GM12878 (cell line): Measurements from ENCODE around the gene OPRL1. TPM values are rescaled to one million over a fixed set of nuclear protein-coding genes. Genes with fewer than 3 reads are reported as not detected.

Experiments
- ATAC-seq: fragments of 200-7000 bp; cut with Tn5 transposase; 3 replicates; pipeline ENCODE4 v1.9.1; 2020; ENCODE audit warnings: mild to moderate bottlenecking, moderate library complexity
- BruUV-seq: library from RNA; stranded (reverse); fragments of 400-500 nt; replicated peaks from 2 replicates; lab custom pipeline; 2021; lab: Mats Ljungman, UMichigan
- CTCF ChIA-PET: fragments of 300-600 bp; sonication (Branson Sonifier 250); formaldehyde crosslinking; extraction: SDS; loops from one replicate; lab custom pipeline; 2021; ENCODE audit warnings: inconsistent platforms; lab: Yijun Ruan, JAX
- POLR2A ChIA-PET: fragments of 350-600 bp; formaldehyde crosslinking; extraction: SDS; loops from one replicate; lab custom pipeline; 2021; ENCODE audit warnings: inconsistent platforms; lab: Charles Lee
- RAD21 ChIA-PET: fragments of 300-600 bp; sonication (Branson Sonifier 250); formaldehyde crosslinking; loops from one replicate; lab custom pipeline; 2023; ENCODE audit warnings: antibody characterized with exemption; ENCODE audit not compliant: unreplicated experiment; lab: Charles Lee
- SMC1A ChIA-PET: fragments of 300-600 bp; sonication (Branson Sonifier 250); formaldehyde crosslinking; loops from one replicate; lab custom pipeline; 2023; ENCODE audit not compliant: unreplicated experiment, uncharacterized antibody; lab: Charles Lee
- DNase-seq: peaks from one replicate; pipeline ENCODE4 v3.0.0-alpha.2; 2011; ENCODE audit warnings: low read depth, low spot score
- FAIRE-seq: peaks from 3 replicates; lab custom pipeline; 2011; peaks lifted over from hg19 to GRCh38; lab: Jason Lieb, UNC
- H2AFZ ChIP-seq: 2 replicates; pipeline ENCODE4 v1.6.0; 2011; ENCODE audit warnings: low read depth, low read length, control low read depth; ENCODE audit not compliant: control insufficient read depth
- H3K27ac ChIP-seq: 2 replicates; pipeline ENCODE4 v1.5.1; 2011; ENCODE audit warnings: control low read depth; ENCODE audit not compliant: control insufficient read depth, insufficient read depth
- H3K27me3 ChIP-seq, 2 experiments: replicated peaks in 1 of 2; 2 replicates each; pipeline versions ENCODE4 v1.6.0 to v1.6.1; 2011; ENCODE audit warnings: low read length in 1 of 2; ENCODE audit not compliant: control insufficient read depth in 2 of 2, insufficient read depth in 2 of 2
- H3K36me3 ChIP-seq, 2 experiments: 2 replicates each; pipeline ENCODE4 v1.5.1; 2011; ENCODE audit warnings: low read length in 1 of 2; ENCODE audit not compliant: control insufficient read depth in 2 of 2, insufficient read depth in 2 of 2
- H3K4me1 ChIP-seq: 2 replicates; pipeline ENCODE4 v1.6.1; 2011; ENCODE audit warnings: mild to moderate bottlenecking, low read length, moderate library complexity, mixed read lengths; ENCODE audit not compliant: control insufficient read depth, insufficient read depth
- H3K4me2 ChIP-seq: 2 replicates; pipeline ENCODE4 v1.6.0; 2011; ENCODE audit warnings: control low read depth; ENCODE audit not compliant: control insufficient read depth, insufficient read depth
- H3K4me3 ChIP-seq: fragments of 200-600 bp; sonication (generic); 2 replicates; pipeline ENCODE4 v1.5.1; 2016
- H3K79me2 ChIP-seq: 2 replicates; pipeline ENCODE4 v1.6.0; 2011; ENCODE audit warnings: low read length; ENCODE audit not compliant: control insufficient read depth, insufficient read depth
- H3K9ac ChIP-seq: 2 replicates; pipeline ENCODE4 v1.8.0; 2011; ENCODE audit warnings: low read length, control low read depth, mixed read lengths; ENCODE audit not compliant: control insufficient read depth, insufficient read depth
- H3K9me3 ChIP-seq: replicated peaks from 3 replicates; pipeline ENCODE4 v1.5.1; 2011; ENCODE audit warnings: mild to moderate bottlenecking, low read length; ENCODE audit not compliant: control insufficient read depth, insufficient read depth
- H4K20me1 ChIP-seq: 2 replicates; pipeline ENCODE4 v1.6.0; 2011; ENCODE audit not compliant: control insufficient read depth, insufficient read depth
- CBFB ChIP-seq: IDR thresholded peaks from 2 replicates; pipeline ENCODE4 v1.6.1; 2016; ENCODE audit warnings: antibody characterized with exemption, low read depth
- EZH2 ChIP-seq: IDR thresholded peaks from 2 replicates; pipeline ENCODE4 v1.6.1; 2012; ENCODE audit warnings: low read depth, mild to moderate bottlenecking, control low read depth, inconsistent platforms, low read length, borderline replicate concordance; ENCODE audit not compliant: control insufficient read depth
- LARP7 ChIP-seq: fragments of 450-650 bp; IDR thresholded peaks from 2 replicates; pipeline ENCODE4 v1.6.1; 2017; ENCODE audit warnings: mild to moderate bottlenecking
- MXI1 ChIP-seq: fragments of 150-350 bp; IDR thresholded peaks from 2 replicates; pipeline ENCODE4 v1.6.1; 2011; ENCODE audit warnings: low read depth, mild to moderate bottlenecking, inconsistent platforms, low read length, improper control_type of control experiment
- POLR2A ChIP-seq: IDR thresholded peaks from 2 replicates; pipeline ENCODE4 v1.6.1; 2011; ENCODE audit warnings: low read depth, mild to moderate bottlenecking, low read length
- SMARCA5 ChIP-seq: fragments of 450-650 bp; IDR thresholded peaks from 2 replicates; pipeline ENCODE4 v1.6.1; 2017; ENCODE audit warnings: mild to moderate bottlenecking
- SMC3 ChIP-seq: IDR thresholded peaks from 2 replicates; pipeline ENCODE4 v1.6.1; 2011; ENCODE audit warnings: low read length, improper control_type of control experiment, borderline replicate concordance
- ZNF274 ChIP-seq: IDR thresholded peaks from one replicate; pipeline ENCODE4 v1.8.0; 2011; ENCODE audit not compliant: insufficient read length, insufficient read depth
- WGBS: methylation state at CpG from one replicate; pipeline ENCODE4 v1.1.6; 2016; ENCODE audit warnings: low lambda C conversion rate; ENCODE audit not compliant: insufficient replicate concordance, insufficient coverage; ENCODE audit errors: missing lambda C conversion rate; 5-methylcytosine and 5-hydroxymethylcytosine counted together
- in situ Hi-C: fragments of 300-500 bp; cut with MboI; formaldehyde crosslinking; loops from 9 replicates; pipeline ENCODE4 v1.14.3; 2018; ENCODE audit warnings: mixed read lengths
- intact Hi-C: fragments of 100-400 bp; cut with micrococcal nuclease; formaldehyde crosslinking; loops from one replicate; pipeline ENCODE4 v1.14.2; 2022; ENCODE audit not compliant: unreplicated experiment
- polyA plus RNA-seq, 11 experiments: library from polyadenylated mRNA; depleted of rRNA in 4 of 11; unstranded in 6 of 11; stranded (reverse) in 5 of 11; fragments of >200 nt; fragmentation: Nextera tagmentation in 4 of 11; fragmentation: Illumina TruSeq in 1 of 11; extraction: Ambion mirVana in 4 of 11; extraction: Trizol in 1 of 11; gene quantifications; 1 replicate in 1 of 11; 2 replicates in 10 of 11; pipeline versions ENCODE4 v1.2.1 to v1.2.3, GENCODE V29; 2011 to 2016; ENCODE audit warnings: inconsistent platforms in 2 of 11, missing spikeins in 2 of 11, low read depth in 1 of 11
- total RNA-seq, 4 experiments: library from RNA; depleted of rRNA in 3 of 4; stranded (reverse); fragments of >200 nt in 3 of 4; fragmentation: Illumina TruSeq in 1 of 4; extraction: Trizol in 1 of 4; gene quantifications; 2 replicates each; pipeline versions ENCODE4 v1.2.1 to v1.2.3, GENCODE V29; 2013 to 2021
- TF ChIP-seq, protein P1 (sequence below): fragments of 450-650 bp; formaldehyde crosslinking; IDR thresholded peaks from 2 replicates; pipeline ENCODE4 v1.4.0; 2022; ENCODE audit warnings: mild to moderate bottlenecking, moderate library complexity
- TF ChIP-seq, protein P2 (sequence below): fragments of 450-650 bp; IDR thresholded peaks from 2 replicates; pipeline ENCODE4 v1.6.1; 2017; ENCODE audit warnings: low read depth, mild to moderate bottlenecking, moderate library complexity
- TF ChIP-seq, protein P3 (sequence below): fragments of 150-350 bp; IDR thresholded peaks from 2 replicates; pipeline ENCODE4 v1.6.1; 2016; ENCODE audit warnings: low read depth, low read length
- TF ChIP-seq, protein P4 (sequence below): fragments of 450-650 bp; IDR thresholded peaks from 2 replicates; pipeline ENCODE4 v1.6.1; 2017; ENCODE audit warnings: mild to moderate bottlenecking

OPRL1 gene
- total and polyA plus RNA-seq, 10 of the 15 experiments (the other 5 are each of a cell fraction or from before 2014, with no cell fraction given) = 0.04 to 0.41 (median 0.24) TPM; not detected in 1

DNA sequence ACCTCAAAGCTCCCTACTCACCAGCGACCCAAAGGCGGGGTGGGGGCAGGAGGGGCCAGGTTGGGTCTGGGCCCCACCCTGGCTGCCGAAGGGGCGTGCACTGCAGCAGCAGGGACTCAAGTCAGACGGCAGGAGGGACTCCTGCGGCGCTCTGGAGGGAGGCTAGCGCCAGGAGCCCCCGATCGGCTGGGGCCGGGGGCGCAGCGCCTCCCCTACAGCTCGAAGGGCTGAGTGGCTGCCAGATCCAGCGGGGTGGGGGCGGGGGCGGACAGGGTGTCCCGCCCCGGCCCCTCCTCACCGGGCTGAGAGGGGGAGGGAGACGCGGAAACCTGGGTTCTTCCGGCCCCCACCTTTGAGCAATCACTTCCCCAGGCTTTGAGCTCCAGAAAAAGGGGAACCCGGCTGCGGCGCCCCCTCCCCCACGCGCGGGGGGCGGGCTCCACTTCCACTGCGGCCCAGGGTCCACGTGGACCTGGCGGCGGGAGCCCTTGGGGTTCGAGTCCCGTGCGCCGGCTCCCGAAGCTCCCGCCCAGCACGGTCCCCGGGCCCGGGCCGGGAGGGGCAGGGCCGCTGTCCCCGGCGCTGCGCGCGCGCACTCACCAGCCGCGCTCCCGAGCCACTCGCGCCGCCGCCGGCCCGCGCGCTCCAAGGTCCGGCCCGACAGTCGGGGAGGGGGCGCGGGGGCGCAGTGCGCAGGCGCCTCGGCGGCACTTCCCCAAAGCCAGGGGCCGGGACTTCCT is 439 bp upstream of the OPRL1 start, which contains the start of gene RGS19:
Gene RGS19, minus strand, starts transcription at position 246 of the 740 bp plus-strand sequence. CDS start 2,632 bp downstream, outside the sequence.
- ChIA-PET SMC1A (interaction anchor here (1.0 to 2.4 kb wide), 6 partner anchors 15 to 41 kb away, joined by 3 to 8 read pairs (median 5); partner anchors contain the start of gene TCEA2), RAD21 (interaction anchor here (0.8 to 6.7 kb wide), 11 partner anchors 13 to 542 kb away, joined by 3 to 67 read pairs (median 5); partner anchors contain the start of genes PTK6 and TCEA2), POLR2A (interaction anchor here (0.6 to 3.5 kb wide), 12 partner anchors 9 to 457 kb away, joined by 3 to 14 read pairs (median 4); partner anchors contain the start of genes C20orf204, PRPF6 and SAMD10), CTCF (interaction anchor here (1.0 to 3.9 kb wide), 8 partner anchors 10 to 99 kb away, joined by 3 to 22 read pairs (median 6); no protein-coding TSS in a partner anchor)
- peaks cover 30% of the 10 kb centered on the region for H3K79me2 ChIP-seq
- 2% methylated on average over 23 of the region's 73 CpGs for WGBS
- peak within 1 kb of the TSS; percentile 54 for H2AFZ ChIP-seq
- peaks cover 0 to 5% of the 10 kb centered on the region in 2 experiments; a peak in 3 of 4 replicates for H3K36me3 ChIP-seq
- peak within 1 kb of the TSS; percentile 91 for H3K9ac ChIP-seq
- H3K9me3 ChIP-seq = no peaks in the 10 kb centered on the region
- in situ Hi-C loops (no loop called here), intact Hi-C loops (loop anchor here (2.0 kb wide), 1 partner anchor 17 kb away; the partner anchor contains the start of gene TCEA2)
- H3K4me2 ChIP-seq = peak within 1 kb of the TSS; percentile 97
- peak within 1 kb of the TSS; percentile 85 for H3K27ac ChIP-seq
- H3K4me3 ChIP-seq = peak within 1 kb of the TSS; percentile 83
- H3K4me1 ChIP-seq = peaks cover 26% of the 10 kb centered on the region
- H4K20me1 ChIP-seq = no peaks in the 10 kb centered on the region
- peaks cover 2 to 4% of the 10 kb centered on the region in 2 experiments; a peak in 2 of 4 replicates for H3K27me3 ChIP-seq
- DNase-seq (no peak), ATAC-seq (peak; percentile 45), FAIRE-seq (peak; percentile 13)
- BruUV-seq = no TSS peak
- TF ChIP-seq ZNF274 (no peak), MXI1 (peak; percentile 75), SMARCA5 (0 out of 2 replicates have a peak, but pooled peaks have one; percentile 53), LARP7 (peak; percentile 70; the same call in 1 of the 2 replicates), EZH2 (no peak), SMC3 (no peak), CBFB (no peak), POLR2A (peak; percentile 67)
- TF ChIP-seq, protein P1, sequence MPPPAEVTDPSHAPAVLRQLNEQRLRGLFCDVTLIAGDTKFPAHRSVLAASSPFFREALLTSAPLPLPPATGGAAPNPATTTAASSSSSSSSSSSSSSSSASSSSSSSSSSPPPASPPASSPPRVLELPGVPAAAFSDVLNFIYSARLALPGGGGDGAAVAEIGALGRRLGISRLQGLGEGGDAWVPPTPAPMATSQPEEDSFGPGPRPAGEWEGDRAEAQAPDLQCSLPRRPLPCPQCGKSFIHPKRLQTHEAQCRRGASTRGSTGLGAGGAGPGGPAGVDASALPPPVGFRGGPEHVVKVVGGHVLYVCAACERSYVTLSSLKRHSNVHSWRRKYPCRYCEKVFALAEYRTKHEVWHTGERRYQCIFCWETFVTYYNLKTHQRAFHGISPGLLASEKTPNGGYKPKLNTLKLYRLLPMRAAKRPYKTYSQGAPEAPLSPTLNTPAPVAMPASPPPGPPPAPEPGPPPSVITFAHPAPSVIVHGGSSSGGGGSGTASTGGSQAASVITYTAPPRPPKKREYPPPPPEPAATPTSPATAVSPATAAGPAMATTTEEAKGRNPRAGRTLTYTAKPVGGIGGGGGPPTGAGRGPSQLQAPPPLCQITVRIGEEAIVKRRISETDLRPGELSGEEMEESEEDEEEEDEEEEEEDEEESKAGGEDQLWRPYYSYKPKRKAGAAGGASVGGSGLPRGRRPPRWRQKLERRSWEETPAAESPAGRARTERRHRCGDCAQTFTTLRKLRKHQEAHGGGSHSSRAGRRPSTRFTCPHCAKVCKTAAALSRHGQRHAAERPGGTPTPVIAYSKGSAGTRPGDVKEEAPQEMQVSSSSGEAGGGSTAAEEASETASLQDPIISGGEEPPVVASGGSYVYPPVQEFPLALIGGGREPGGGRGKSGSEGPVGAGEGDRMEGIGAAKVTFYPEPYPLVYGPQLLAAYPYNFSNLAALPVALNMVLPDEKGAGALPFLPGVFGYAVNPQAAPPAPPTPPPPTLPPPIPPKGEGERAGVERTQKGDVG (CRISPR knock-in tag) = no peak
- TF ChIP-seq, protein P2, sequence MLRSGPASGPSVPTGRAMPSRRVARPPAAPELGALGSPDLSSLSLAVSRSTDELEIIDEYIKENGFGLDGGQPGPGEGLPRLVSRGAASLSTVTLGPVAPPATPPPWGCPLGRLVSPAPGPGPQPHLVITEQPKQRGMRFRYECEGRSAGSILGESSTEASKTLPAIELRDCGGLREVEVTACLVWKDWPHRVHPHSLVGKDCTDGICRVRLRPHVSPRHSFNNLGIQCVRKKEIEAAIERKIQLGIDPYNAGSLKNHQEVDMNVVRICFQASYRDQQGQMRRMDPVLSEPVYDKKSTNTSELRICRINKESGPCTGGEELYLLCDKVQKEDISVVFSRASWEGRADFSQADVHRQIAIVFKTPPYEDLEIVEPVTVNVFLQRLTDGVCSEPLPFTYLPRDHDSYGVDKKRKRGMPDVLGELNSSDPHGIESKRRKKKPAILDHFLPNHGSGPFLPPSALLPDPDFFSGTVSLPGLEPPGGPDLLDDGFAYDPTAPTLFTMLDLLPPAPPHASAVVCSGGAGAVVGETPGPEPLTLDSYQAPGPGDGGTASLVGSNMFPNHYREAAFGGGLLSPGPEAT = no peak
- TF ChIP-seq, protein P3, sequence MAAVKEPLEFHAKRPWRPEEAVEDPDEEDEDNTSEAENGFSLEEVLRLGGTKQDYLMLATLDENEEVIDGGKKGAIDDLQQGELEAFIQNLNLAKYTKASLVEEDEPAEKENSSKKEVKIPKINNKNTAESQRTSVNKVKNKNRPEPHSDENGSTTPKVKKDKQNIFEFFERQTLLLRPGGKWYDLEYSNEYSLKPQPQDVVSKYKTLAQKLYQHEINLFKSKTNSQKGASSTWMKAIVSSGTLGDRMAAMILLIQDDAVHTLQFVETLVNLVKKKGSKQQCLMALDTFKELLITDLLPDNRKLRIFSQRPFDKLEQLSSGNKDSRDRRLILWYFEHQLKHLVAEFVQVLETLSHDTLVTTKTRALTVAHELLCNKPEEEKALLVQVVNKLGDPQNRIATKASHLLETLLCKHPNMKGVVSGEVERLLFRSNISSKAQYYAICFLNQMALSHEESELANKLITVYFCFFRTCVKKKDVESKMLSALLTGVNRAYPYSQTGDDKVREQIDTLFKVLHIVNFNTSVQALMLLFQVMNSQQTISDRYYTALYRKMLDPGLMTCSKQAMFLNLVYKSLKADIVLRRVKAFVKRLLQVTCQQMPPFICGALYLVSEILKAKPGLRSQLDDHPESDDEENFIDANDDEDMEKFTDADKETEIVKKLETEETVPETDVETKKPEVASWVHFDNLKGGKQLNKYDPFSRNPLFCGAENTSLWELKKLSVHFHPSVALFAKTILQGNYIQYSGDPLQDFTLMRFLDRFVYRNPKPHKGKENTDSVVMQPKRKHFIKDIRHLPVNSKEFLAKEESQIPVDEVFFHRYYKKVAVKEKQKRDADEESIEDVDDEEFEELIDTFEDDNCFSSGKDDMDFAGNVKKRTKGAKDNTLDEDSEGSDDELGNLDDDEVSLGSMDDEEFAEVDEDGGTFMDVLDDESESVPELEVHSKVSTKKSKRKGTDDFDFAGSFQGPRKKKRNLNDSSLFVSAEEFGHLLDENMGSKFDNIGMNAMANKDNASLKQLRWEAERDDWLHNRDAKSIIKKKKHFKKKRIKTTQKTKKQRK = no peak
- TF ChIP-seq, protein P4, sequence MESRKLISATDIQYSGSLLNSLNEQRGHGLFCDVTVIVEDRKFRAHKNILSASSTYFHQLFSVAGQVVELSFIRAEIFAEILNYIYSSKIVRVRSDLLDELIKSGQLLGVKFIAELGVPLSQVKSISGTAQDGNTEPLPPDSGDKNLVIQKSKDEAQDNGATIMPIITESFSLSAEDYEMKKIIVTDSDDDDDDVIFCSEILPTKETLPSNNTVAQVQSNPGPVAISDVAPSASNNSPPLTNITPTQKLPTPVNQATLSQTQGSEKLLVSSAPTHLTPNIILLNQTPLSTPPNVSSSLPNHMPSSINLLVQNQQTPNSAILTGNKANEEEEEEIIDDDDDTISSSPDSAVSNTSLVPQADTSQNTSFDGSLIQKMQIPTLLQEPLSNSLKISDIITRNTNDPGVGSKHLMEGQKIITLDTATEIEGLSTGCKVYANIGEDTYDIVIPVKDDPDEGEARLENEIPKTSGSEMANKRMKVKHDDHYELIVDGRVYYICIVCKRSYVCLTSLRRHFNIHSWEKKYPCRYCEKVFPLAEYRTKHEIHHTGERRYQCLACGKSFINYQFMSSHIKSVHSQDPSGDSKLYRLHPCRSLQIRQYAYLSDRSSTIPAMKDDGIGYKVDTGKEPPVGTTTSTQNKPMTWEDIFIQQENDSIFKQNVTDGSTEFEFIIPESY = no peak
